Fibroblast of skin of left quadriceps (primary cell): ENCODE data around the gene MPC1L.
"Not testable (repeated sequence)": the region's sequence is repeated elsewhere in the genome, so short reads cannot be mapped to it uniquely, and the experiment has no call there.

Experiments
- DNase-seq, 2 experiments: peaks; one replicate each; pipeline ENCODE4 v3.0.0-alpha.2; 2013; ENCODE audit warnings: low read depth in 2 of 2

The MPC1L gene

DNA sequence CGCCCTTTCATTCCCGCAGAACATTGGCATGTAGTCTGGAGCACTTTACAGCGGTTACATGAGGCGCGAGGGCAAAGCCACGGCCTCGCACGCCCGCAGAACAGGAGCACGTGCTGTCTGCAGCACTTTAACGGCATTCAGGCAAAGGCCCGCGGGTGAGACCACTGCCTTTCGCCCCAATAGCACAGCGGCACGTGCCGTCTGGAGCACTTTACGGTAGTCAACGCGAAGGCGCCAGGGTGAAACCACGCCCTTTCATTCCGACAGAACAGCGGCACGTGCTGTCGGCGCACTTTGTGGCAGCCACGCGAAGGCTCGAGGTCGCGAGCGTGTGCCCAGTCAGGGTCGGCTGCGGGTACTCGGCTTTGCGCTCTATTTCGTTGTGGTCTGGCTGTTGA, at the start of gene MPC1L:
Gene MPC1L, plus strand, starts transcription at position 290 of the 398 bp plus-strand sequence. CDS start 138 bp downstream, outside the sequence.
- DNase-seq = no peak

DNA sequence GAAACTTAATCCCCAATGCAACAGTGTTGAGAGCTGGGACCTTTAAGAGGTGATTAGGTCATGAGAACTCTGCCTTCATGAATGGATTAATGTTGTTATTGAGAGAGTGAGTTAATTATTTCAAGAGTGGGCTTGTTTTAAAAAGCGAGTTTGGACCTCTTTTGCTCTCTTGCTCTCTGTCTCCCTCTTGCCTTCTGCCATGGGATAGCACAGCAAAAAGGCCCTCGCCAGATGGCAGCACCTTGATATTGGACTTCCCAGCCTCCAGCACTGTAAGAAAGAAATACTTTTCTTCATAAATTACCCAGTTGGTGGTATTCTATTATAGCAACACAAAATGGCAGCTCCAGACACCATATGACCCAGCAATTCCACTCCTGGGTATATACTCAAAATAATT, 49.5 kb upstream of the MPC1L start:
- no peak for DNase-seq

DNA sequence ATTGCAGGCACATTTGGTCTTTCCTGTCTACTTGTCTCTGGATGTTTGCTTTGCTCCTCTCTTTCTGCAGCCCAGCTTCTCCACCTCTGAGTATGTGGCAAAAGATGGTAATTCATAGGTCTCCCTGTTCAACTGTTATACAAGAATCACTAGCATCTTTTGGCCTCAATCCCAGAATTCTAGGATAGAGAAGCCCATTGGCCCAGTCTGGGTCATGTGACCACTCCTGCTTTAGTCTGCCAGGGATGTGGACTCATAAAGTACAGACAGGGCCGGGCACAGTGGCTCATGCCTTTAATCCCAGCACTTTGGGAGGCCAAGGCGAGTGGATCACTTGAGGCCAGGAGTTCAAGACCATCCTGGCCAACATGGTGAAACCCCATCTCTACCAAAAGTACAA, 47.8 kb upstream of the MPC1L start:
- peak in 1 of 2 experiments; percentile 20 for DNase-seq

DNA sequence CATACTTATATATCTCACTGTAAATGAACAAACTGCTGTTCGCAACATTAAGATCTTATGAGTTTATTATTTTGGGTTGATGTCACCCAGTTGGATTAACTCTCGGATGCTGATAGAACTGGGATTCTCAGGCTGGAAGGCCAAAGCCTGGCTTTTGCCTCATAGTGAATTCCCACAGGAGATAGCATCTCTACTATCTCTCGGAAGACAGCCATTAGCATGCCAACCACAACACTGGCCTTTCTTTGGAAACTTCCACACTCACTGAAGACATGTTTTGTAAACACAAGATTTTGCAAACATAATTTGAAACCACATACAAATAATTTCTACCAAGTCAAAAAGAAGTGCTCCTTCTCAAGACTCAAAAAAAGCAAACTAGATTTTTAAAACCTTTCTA, 46.9 kb upstream of the MPC1L start:
- DNase-seq = no peak

DNA sequence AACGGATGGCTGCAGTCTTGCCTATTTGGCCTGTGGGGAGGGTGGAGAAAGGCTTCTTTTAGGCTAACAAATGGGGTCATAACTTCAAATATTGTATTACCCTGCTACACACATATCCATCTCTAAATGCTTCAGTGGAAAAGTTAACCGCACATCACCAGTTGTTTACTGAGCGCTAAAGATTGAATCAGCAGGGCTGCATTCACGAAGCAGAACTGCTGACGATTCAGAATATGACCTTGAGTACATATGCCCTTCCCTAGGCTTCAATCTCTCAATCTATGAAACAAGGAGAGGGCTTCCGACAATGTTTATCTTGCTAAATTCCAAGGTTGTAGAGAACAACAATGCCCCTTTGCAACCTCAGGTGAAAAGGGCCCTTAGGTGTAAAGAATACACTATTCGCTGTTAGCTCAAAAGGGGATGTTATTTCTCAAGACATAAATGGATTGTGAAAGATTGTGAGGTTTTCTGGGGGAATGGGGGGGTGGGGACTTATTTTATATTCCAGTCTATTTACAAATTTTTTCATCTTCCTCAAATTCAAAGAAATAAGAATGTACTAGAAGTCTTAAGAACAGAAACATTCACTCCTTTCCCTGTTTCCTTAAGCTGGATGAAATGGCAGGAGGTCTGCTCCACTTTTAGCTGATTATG, 45.1 kb upstream of the MPC1L start:
- no peak for DNase-seq

DNA sequence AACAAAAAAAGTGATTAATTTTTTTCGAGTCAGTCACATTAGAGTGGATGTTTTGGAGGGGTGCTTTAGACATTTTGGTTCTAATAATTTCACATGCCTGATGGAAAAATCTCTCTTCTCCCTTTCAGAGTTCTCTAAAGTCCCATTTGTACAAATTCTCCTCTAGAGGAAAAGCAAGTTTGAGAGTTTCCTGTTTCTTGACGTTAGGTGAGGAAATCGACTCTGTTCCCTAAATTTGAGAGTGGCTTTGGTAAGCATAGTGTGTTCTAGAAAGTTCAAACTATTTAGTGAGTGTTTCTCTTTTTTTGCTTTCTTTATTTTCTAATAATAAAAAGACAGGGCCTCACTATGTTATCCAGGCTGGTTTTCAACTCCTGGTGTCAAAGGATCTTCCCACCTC, 44.1 kb upstream of the MPC1L start:
- no peak for DNase-seq

DNA sequence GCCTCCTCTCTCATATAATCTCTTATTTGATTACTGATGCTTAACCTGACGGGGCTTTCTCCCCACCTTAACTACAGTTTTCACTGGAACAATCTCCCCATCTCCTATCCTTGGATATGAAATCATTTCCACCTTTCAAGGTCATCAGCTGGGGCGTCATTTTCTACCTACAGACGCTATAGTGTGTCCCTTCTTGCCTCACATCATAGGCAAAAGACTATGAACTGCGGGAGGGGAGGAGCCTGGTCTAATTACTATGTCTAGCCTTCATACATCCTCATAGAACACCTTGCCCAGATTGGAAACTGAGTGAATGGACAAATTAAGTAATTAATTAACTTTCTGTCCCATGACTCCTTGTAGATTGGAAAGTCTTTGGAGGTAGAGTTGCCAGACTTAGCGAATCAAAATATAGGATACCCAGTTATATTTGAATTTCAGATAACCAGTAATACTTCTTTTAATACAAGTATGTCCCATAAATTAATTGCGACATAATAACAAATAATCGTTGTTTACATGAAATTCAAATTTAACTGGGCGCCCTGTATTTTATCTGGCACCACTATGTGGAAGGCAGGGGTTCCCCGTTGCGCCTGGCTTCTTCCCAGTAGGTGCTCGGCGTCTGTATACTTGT, 43.2 kb upstream of the MPC1L start:
- no peak for DNase-seq

DNA sequence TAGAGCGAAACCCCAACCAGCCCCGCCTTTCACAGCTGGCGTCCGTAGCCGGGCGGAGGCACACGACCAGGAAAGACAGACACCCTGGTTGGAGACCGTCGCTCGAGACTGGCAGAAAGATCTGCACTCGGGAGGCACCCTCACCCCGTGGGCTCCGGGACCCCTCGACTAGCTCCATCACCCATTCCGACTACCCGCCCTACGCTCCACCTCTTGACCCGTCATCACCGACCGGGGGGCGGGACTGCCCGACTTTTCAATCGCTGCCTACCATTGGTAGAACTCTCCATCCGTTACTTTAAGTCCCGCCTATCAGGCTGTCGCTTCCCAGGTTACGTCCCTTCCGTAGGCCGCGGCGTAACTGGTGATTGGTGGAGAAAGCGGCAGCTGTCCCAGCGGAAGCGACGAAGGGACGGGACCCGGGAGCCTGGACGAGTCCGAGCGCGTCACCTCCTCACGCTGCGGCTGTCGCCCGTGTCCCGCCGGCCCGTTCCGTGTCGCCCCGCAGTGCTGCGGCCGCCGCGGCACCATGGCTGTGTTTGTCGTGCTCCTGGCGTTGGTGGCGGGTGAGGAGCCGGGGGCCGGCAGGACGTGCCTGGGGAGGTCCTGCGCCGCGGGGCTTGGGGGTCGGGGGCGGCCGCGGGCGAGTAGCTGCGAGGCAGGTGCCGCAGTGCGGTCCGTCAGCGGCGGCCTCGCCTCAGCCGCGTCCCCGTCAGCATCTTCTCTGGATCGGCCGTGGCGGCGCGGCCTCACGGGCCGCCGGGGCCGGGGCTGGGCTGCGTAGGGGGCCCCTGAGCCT, 42.5 kb upstream of the MPC1L start, which contains the start of gene ATP6AP2:
Gene ATP6AP2, plus strand, starts transcription at position 434 of the 799 bp plus-strand sequence. Its CDS starts 96 bp downstream, at position 530.
- DNase-seq = peak; percentile 78 to 81

DNA sequence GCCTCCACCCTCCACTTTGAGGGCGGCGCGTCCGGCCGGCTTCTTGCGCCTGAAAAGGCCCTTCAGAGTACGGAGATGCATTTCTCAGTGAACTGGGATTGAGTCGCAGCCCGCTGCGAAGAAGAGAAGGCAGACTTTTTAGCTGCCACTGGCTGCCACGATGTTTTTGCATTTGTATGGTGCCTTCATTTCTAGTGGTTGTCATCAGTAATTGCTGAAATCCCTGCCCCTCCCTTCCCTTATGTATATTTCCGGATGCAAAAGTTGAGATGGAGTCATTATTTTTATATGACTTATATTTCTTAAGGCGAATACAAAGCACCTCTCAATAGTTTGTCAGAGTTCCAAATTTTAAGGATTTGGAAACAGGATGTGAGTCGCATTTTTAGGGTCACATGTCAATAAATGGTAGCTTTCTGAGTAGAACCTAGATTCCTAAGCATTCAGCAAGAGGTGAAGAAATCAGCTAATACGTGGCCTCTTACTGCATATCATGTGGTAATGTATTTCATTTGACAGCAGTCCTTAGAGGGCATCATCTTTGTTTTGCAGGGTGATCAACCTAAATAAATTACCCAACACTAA, 41.8 kb upstream of the MPC1L start:
- DNase-seq = no peak

DNA sequence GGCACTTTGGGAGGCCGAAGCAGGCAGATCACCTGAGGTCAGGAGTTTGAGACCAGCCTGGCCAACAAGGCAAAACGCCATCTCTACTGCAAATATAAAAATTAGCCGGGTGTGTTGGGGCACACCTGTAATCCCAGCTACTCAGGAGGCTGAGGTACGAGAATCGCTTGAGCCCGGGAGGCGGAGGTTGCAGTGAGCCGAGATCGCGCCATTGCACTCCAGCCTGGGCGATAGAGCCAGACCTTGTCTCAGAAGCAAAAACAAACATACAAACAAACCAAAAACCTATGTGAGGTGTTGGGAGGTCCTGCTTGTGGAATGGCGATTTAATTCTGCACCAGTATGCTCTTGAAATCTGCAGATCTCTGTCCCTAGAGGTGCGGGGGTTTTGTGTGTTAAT, 41.0 kb upstream of the MPC1L start:
- not testable (repeated sequence) for DNase-seq

DNA sequence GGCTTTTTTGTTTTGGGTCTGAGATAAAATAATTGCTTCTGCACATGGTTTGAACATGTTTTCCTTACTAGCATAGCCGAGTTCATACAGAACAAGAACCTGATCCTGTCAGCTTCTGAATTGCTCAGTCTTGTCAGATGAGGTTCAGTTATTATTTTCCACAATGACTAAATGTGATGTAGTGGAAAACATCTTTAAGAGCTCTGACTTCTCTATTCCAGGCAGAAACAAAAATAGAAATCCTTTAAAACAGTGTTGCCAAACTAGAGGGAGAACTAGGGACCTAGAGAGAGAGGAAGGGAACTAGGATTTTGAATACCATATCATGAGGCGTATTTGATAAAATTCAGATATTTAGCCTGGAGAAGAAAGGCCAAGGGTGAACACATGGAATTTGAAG, 40.4 kb upstream of the MPC1L start:
- DNase-seq = no peak

DNA sequence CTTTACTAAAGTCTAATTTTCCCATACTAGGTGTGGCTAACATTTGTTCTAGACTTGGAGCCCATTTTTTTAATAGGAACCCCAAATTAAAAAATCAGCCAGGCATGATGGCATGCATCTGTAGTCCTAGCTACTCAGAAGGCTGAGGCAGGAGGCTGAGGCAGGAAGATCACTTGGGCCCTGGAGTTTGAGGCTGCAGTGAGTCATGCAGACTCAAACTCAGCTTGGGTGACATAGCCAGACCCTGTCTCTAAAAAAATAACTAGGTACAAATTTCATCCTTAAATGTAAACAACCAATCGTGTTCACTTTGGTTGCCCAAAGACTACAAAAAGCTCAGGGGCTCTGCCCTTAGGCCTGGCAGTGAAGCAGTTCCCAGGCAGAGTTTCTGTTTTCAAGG, 35.6 kb upstream of the MPC1L start:
- DNase-seq = not testable (repeated sequence)

DNA sequence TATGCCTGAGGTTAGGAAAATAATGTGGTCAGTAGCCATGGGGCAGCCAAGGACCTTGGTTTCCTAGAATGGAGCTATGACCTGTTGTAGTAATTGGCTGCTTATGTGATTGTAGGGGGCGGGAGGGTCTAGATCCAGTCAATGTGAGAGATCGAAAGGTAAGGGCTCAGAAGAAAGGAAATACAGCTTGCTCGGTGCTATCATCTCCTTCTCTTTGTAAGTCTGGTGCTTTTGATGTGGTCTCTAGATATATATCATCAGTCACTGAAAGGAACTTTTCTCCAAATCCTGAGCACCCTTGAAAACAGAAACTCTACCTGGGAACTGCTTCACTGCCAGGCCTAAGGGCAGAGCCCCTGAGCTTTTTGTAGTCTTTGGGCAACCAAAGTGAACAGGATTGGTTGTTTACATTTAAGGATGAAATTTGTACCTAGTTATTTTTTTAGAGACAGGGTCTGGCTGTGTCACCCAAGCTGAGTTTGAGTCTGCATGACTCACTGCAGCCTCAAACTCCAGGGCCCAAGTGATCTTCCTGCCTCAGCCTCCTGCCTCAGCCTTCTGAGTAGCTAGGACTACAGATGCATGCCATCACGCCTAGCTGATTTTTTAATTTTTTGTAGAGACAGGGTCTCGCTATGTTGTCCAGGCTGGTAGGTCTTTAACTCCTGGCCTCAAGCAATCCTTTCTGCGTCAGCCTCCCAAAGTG, 33.5 kb upstream of the MPC1L start:
- not testable (repeated sequence) for DNase-seq

DNA sequence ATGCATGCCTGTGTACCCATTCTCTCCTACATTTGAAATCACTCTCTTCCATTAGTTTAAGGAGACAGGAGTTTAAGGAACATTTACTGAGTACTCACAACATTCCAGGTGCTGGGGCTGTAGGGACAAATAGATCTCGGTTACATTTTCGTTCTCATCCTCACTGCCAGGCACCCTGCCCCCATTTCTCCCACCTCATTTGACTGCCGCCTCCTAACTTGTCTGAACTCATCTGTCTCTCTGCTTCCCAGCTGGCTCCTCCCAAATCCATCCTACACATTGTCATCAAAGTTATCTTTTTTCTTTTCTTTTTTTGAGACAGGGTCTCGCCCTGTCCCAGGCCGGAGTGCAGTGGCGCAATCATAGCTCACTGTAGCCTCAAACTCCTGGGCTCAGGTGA, 19.8 kb upstream of the MPC1L start:
- no peak for DNase-seq

DNA sequence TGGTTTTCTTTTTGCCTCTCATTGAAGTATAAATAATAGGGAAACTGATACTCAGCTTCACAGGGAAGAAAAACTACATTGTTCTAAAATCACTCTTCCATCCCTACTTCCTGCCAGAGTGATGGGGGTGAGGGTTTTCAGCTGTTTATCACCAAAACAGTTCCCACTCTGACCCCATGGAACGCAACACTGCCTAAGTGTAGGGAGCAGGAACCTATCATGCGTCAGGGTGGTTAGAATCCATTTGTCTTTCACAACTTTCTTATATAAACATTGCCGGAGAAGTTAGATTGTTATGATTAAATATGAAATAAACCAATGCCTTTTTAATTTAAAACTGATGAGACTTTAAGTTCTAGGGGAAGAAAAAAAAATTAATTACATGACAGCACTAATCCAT, 15.8 kb upstream of the MPC1L start:
- DNase-seq = no peak

DNA sequence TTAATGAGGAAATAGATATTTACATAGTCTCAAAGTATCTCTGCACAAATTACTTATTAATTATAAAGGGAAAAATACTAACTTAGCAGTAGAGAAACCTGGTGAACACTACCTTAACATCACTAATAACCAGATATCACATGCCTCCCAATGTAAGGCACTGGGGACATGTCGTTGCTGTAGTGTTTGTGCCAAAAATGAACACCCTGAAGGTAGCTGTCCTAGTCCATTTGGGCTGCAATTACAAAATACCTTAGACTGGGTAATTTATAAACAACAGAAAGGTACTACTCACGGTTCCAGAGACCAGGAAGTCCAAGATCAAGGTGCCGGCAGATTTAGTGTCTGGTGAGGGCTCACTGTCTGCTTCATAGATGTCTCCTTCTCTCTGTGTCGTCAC, 10.7 kb upstream of the MPC1L start:
- no peak for DNase-seq

DNA sequence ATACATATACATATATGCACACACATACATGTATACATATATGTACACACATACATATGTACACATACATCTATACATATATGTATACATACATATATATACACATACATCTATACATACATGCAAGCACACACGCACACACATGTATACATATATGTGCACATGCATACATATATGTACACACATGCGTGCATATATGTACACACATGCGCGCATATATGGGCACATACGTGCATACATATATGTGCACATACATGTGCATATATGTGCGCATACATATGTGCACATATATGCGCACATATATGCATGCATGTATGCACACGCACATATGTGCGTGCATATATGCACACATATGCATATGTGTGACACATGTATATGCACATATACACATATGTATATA, 7.3 kb upstream of the MPC1L start:
- DNase-seq = no peak

DNA sequence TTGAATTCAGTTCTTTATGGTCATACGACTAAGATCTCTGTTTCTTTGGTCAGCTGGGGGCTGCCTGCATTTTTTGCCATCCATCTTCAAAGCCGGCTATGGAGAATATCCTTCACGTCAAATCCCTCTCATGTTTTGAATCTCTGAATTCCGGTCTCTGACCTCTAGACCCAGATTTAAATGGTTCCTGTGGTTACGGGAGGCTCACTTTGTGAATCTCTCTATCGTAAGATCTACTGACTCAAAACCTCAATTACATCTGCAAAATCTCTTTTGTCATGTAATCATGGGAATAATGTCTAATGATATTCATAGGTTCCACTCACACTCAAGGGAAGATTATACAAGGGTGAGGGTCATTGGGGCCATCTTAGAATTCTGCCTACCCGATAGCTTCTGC, 5.7 kb upstream of the MPC1L start:
- DNase-seq = no peak

DNA sequence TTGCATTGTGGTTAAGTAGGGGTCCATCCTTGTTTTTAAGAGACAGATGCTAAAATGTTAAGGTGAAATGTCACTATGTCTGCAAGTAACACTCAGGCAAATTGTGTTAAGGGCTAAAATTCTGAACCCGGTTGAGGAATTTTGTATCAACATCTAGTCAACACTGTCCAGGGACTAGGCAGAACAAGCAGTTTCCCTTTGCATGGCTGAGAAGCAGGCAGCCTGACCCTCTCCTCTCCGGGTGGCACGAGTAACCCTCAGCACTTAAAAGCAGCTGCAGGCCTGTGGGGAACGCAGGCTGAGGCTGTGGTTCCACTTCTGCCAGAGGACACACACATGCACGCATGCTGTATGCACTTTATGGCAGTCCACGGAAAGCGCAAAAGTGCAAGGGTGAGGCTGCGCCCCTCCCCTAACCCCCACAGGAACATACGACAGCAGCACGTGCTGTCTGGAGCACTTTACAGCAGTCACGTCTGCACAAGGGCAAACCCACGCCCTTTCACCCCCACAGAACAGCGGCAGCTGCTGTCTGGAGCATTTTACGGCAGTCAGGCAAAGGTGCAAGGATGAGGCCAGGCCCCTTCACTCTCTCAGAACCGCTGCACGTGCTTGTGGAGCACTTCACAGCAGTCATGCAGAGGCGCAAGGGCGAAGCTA, 619 bp upstream of the MPC1L start:
- DNase-seq = no peak

DNA sequence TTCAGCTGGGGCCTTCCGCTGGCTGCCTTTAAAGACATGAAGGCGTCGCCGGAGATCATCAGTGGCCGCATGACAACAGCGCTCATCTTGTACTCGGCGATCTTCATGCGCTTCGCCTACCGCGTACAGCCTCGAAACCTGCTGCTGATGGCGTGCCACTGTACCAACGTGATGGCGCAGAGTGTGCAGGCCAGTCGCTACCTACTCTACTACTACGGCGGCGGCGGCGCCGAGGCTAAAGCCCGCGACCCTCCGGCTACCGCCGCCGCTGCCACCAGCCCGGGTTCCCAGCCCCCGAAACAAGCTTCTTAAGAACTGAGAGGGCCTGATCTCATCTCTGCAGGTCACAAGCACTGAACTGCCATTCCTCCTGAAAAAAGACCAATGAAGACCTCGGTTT, 437 bp downstream of the MPC1L start:
- no peak for DNase-seq

DNA sequence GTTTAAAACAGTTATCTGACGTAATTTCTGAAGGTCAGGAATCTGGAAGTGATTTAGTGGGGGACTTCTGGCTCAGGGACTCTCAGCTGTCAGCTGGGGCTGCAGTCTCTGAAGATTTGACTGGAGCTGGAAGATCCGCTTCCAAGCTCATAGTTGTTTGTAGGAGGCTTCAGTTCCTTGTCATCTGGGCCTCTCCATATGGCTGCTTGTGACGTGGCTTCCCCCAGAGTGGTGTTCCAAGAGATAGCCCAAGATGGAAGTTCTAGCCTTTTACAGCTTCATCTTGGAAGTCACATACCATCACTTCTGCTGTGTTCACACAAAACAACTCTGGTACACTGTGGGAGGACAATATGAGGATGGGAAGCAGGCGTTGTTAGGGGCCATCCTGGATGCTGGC, 2.1 kb downstream of the MPC1L start:
- no peak for DNase-seq
